Mucosa of descending colon (tissue), 3 donors: ENCODE measurements around the gene NFIL3. TPM values are rescaled to one million over a fixed set of nuclear protein-coding genes. Genes with fewer than 3 reads are reported as not detected.
"Not testable (repeated sequence)": the region's sequence is repeated elsewhere in the genome, so short reads cannot be mapped to it uniquely, and the experiment has no call there.

Experiments
- ATAC-seq: fragments of 200-7000 bp; cut with Tn5 transposase; one replicate; pipeline ENCODE4 v1.9.1; 2020; ENCODE audit warnings: mild to moderate bottlenecking, moderate library complexity
- DNase-seq, 3 donors: peaks; one replicate each; pipeline ENCODE4 v3.0.0-alpha.2; 2020
- H3K36me3 ChIP-seq: fragments of 200-600 bp; one replicate; pipeline ENCODE4 v1.8.0; 2021; ENCODE audit warnings: low read depth, mild to moderate bottlenecking
- H3K4me1 ChIP-seq: fragments of 200-600 bp; one replicate; pipeline ENCODE4 v1.8.0; 2021; ENCODE audit warnings: low read depth, mild to moderate bottlenecking
- H3K4me3 ChIP-seq: fragments of 200-600 bp; one replicate; pipeline ENCODE4 v1.8.0; 2021; ENCODE audit warnings: mild to moderate bottlenecking
- H3K9me3 ChIP-seq: fragments of 200-600 bp; one replicate; pipeline ENCODE4 v1.8.0; 2021; ENCODE audit warnings: mild to moderate bottlenecking
- intact Hi-C, 2 donors: fragments of 100-400 bp; cut with DNase I in 1 of 2; cut with micrococcal nuclease in 1 of 2; formaldehyde crosslinking; loops; one replicate each; pipeline versions ENCODE4 v1.11.0 to v1.11.1; 2022; cut with DNase I, micrococcal nuclease
- total RNA-seq, 3 donors: library from RNA; stranded (reverse); fragmentation: NEBNext Ultra II Directional in 2 of 3; extraction: Animal tissue kit (Norgen Biotek cat#: 25700) in 2 of 3; gene quantifications; one replicate each; pipeline versions ENCODE4 v1.2.1 to v1.2.4, GENCODE V29; 2021 to 2023
- TF ChIP-seq, protein P1 (sequence below): fragments of 200-600 bp; IDR thresholded peaks from one replicate; pipeline ENCODE4 v1.8.0; 2022; ENCODE audit warnings: antibody characterized with exemption, mild to moderate bottlenecking
- donor health status: DM: no; HTN: no; CAD: no; lungs with moderate emphysema.
- donor health status: DM: no; HTN: no; CAD: no.
- donor health status: DM: no; HTN: yes; CAD: no.

NFIL3 gene
- total RNA-seq, 3 donors from 2014 or later: 17.7 to 41.9 (median 20.6) TPM

DNA sequence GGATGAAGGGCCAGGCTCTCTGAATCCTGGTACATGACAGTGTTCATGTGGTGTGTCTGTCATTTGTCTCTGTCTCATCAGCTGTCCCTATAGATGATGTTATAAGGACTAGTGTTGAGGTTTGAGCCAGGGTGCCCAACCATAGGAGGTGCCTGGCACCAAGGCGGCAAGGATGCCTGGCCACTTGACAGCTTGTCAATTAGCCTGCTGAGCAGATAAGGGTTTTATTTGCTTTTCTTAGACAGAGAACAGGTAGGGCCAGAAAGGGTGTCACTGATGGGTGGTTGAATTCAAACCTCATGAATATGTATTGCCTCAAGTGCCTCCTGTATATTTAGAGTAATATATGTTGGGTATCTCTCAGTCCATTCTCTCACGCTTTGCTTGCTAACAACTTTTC lies 31.8 kb downstream of the NFIL3 start:
- intact Hi-C loops: no loop called here
- DNase-seq: no peak

DNA sequence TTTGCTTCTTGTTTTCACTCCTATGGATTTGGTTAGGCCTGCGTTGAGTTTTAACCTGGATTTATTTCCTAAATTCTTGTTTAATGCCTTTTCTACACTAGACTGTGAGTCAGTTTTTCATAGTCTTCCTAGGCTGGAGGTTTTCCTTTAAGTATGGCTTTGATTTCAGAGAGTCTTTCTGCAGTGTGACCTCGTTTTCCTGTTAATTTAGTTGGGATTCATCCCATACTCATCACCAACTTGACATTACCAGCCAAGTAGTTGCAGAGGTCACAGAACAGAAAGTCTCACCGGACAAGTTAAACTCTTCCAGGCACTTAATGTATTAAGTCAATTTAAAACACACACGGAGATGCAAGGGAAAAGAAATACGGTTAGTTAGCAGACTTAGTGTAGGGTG lies 32.2 kb downstream of the NFIL3 start:
- intact Hi-C loops: no loop called here
- no peaks in the 10 kb centered on the region for H3K4me1 ChIP-seq
- TF ChIP-seq, protein P1, sequence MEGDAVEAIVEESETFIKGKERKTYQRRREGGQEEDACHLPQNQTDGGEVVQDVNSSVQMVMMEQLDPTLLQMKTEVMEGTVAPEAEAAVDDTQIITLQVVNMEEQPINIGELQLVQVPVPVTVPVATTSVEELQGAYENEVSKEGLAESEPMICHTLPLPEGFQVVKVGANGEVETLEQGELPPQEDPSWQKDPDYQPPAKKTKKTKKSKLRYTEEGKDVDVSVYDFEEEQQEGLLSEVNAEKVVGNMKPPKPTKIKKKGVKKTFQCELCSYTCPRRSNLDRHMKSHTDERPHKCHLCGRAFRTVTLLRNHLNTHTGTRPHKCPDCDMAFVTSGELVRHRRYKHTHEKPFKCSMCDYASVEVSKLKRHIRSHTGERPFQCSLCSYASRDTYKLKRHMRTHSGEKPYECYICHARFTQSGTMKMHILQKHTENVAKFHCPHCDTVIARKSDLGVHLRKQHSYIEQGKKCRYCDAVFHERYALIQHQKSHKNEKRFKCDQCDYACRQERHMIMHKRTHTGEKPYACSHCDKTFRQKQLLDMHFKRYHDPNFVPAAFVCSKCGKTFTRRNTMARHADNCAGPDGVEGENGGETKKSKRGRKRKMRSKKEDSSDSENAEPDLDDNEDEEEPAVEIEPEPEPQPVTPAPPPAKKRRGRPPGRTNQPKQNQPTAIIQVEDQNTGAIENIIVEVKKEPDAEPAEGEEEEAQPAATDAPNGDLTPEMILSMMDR: no peak
- ATAC-seq (no peak), DNase-seq (no peak)
- no peaks in the 10 kb centered on the region for H3K36me3 ChIP-seq
- H3K4me3 ChIP-seq: no peak overlapping the region
- H3K9me3 ChIP-seq: no peaks in the 10 kb centered on the region

More for the DNA sequence above, 31.8 kb downstream of the NFIL3 start:
- Histone ChIP-seq H3K9me3 (no peaks in the 10 kb centered on the region), H3K36me3 (no peaks in the 10 kb centered on the region), H3K4me1 (no peaks in the 10 kb centered on the region), H3K4me3 (no peak overlapping the region)
- ATAC-seq: peak; percentile 34
- TF ChIP-seq, protein P1: no peak

DNA sequence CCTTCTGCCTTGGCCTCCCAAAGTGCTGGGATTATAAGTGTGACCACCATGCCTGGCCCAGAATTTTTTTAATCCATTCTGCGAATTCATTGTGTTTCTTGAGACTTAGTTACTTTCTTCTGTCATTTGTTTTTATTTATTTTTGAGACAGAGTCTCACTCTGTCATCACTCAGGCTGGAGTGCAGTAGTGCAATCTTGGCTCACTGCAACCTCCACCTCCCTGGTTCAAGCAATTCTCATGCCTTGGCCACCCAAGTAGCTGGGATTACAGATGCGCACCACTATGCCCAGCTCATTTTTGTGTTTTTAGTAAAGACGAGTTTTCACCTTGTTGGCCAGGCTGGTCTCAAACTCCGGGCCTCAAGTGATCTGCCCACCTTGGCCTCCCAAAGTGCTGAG lies 33.9 kb downstream of the NFIL3 start:
- H3K4me1 ChIP-seq, H3K4me3 ChIP-seq, H3K36me3 ChIP-seq, H3K9me3 ChIP-seq, ATAC-seq, DNase-seq, intact Hi-C loops: not testable (repeated sequence)

DNA sequence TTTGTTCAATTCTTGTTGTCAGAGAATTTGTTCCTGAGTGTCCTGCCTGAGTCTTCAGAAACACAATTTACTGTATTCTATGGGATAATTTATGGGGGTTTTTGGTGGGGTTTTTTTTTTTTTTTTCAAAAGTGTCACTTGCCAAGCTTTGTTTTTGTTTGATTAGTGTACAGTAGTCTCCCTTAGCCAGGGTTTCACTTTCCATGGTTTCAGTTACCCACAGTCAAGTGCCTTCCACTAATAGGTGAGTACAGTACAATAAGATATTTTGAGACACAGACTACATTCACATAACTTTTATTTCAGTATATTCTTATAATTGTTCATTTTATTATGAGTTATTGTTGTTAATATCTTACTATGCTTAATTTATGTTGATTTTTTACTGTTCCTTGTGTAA lies 36.9 kb downstream of the NFIL3 start:
- Histone ChIP-seq H3K9me3 (no peaks in the 10 kb centered on the region), H3K4me1 (no peaks in the 10 kb centered on the region), H3K4me3 (no peak overlapping the region), H3K36me3 (no peaks in the 10 kb centered on the region)
- DNase-seq (no peak), ATAC-seq (no peak)
- intact Hi-C loops: no loop called here
- TF ChIP-seq, protein P1: no peak

DNA sequence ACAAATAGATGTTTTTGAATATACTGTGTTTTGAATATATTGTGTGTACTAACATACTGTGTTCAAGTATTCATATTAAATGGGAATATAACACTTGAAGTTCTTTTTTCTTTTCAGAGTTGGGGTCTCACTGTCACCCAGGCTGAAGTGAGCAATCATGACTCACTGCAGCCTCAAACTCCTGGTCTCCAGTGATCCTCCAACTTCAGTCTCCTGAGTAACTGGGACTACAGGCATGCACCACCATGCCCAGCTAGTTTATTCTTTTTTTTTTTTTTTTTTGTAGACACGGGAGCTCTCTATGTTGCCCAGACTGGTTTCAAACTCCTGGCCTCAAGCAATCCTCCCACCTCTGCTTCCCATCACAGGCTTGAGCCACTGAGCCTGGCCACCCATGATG lies 38.7 kb downstream of the NFIL3 start:
- H3K9me3 ChIP-seq: no peaks in the 10 kb centered on the region
- no peaks in the 10 kb centered on the region for H3K36me3 ChIP-seq
- TF ChIP-seq, protein P1: no peak
- DNase-seq (no peak), ATAC-seq (no peak)
- intact Hi-C loops: no loop called here
- H3K4me3 ChIP-seq: no peak overlapping the region
- no peaks in the 10 kb centered on the region for H3K4me1 ChIP-seq

DNA sequence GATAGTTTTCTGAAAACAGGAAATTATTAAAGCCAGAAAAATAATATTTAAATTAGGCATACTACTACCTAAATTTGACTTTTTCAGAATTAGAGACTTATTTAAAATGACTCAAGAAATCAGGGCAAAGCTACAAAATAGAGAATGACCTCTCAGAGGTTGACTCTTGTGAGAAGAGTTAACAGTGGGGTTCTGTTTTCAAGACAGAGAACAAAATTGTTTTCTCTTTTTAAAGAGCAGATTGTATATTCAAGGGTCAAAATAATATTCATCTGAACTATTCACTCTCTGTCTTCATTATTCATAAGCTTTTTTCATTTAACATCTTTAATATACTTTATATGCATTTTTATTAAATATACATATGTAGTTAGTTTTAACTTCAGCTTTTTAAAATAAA lies 40.1 kb downstream of the NFIL3 start:
- Histone ChIP-seq H3K4me3 (no peak overlapping the region), H3K4me1 (no peaks in the 10 kb centered on the region), H3K9me3 (no peaks in the 10 kb centered on the region), H3K36me3 (no peaks in the 10 kb centered on the region)
- intact Hi-C loops: no loop called here
- TF ChIP-seq, protein P1: no peak
- ATAC-seq: no peak
- no peak for DNase-seq
